DND-41 (cell line): Measurements from ENCODE around the gene UGT1A5.

Source experiments
- ATAC-seq: fragments of 200-7000 bp; cut with Tn5 transposase; 3 replicates; pipeline ENCODE4 v1.9.1; 2021; ENCODE audit warnings: low read depth; ENCODE audit not compliant: insufficient read depth
- DNase-seq: peaks from one replicate; pipeline ENCODE4 v3.0.0-alpha.2; 2020
- H2AFZ ChIP-seq: 2 replicates; pipeline ENCODE4 v1.6.0; 2012; ENCODE audit warnings: low read depth, low read length
- H3K27ac ChIP-seq: 2 replicates; pipeline ENCODE4 v1.5.1; 2012; ENCODE audit warnings: low read length, inconsistent platforms
- H3K27me3 ChIP-seq: fragments of 200-600 bp; sonication (generic); 2 replicates; pipeline ENCODE4 v1.6.0; 2012; ENCODE audit warnings: low read length, mild to moderate bottlenecking, inconsistent platforms; ENCODE audit not compliant: insufficient read depth, poor library complexity
- H3K36me3 ChIP-seq: 2 replicates; pipeline ENCODE4 v1.5.1; 2012; ENCODE audit warnings: low read length, inconsistent platforms; ENCODE audit not compliant: insufficient read depth
- H3K4me1 ChIP-seq: 2 replicates; pipeline ENCODE4 v1.5.1; 2012; ENCODE audit warnings: mild to moderate bottlenecking, low read length; ENCODE audit not compliant: insufficient read depth
- H3K4me2 ChIP-seq: 2 replicates; pipeline ENCODE4 v1.6.0; 2012; ENCODE audit warnings: mild to moderate bottlenecking, moderate library complexity, low read length, inconsistent platforms; ENCODE audit not compliant: insufficient read depth
- H3K4me3 ChIP-seq, 2 experiments: fragments of 200-600 bp in 1 of 2; shearing (Covaris generic) in 1 of 2; 2 replicates each; pipeline ENCODE4 v1.5.1; 2012 to 2016; ENCODE audit warnings: inconsistent platforms in 2 of 2, low read length in 2 of 2, mild to moderate bottlenecking in 2 of 2, low read depth in 1 of 2, moderate library complexity in 1 of 2
- H3K79me2 ChIP-seq: 2 replicates; pipeline ENCODE4 v1.6.0; 2012; ENCODE audit warnings: low read length, inconsistent platforms; ENCODE audit not compliant: insufficient read depth
- H3K9ac ChIP-seq: 2 replicates; pipeline ENCODE4 v1.6.0; 2012; ENCODE audit warnings: low read depth, mild to moderate bottlenecking, inconsistent platforms, low read length, moderate library complexity
- H3K9me3 ChIP-seq: 2 replicates; pipeline ENCODE4 v1.5.1; 2012; ENCODE audit warnings: low read length, moderate library complexity, mild to moderate bottlenecking, inconsistent platforms; ENCODE audit not compliant: insufficient read depth, severe bottlenecking
- H4K20me1 ChIP-seq: 2 replicates; pipeline ENCODE4 v1.6.0; 2012; ENCODE audit warnings: low read length; ENCODE audit not compliant: insufficient read depth
- EZH2 ChIP-seq: IDR thresholded peaks from 3 replicates; pipeline ENCODE4 v1.6.1; 2012; ENCODE audit warnings: borderline replicate concordance, low read depth, mild to moderate bottlenecking, moderate library complexity, low read length, inconsistent platforms; ENCODE audit not compliant: severe bottlenecking
- TF ChIP-seq, protein P1 (sequence below): IDR thresholded peaks from 2 replicates; pipeline ENCODE4 v1.5.1; 2012; ENCODE audit warnings: borderline replicate concordance, low read length, moderate library complexity, mild to moderate bottlenecking; ENCODE audit not compliant: poor library complexity, severe bottlenecking; ENCODE audit errors: extremely low read depth

The UGT1A5 gene

DNA sequence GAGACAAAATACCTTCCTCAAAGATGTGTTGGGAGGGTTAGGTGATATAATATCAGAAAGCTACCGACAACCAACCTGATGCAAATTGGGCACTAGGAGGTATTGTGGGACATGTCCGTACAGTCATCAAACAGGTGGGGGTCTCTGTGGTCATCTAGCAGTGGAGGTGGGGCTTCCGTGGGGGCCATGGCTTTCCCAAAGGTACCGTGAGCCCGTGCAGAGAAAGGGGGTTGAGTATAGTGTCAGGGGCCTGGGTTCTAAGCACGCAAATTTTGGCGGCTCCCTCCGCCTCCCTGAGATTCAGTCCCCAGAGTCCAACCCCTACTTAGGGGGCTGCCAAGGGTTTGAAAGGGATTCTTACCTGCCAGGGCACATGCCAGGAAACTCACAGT is 109.0 kb downstream of the UGT1A5 start:
- H3K4me2 ChIP-seq = no peak overlapping the region
- H3K79me2 ChIP-seq = no peaks in the 10 kb centered on the region
- H4K20me1 ChIP-seq = no peaks in the 10 kb centered on the region
- no peak overlapping the region for H2AFZ ChIP-seq
- no peaks in the 10 kb centered on the region for H3K4me1 ChIP-seq
- no peak overlapping the region for H3K27ac ChIP-seq
- H3K27me3 ChIP-seq = no peaks in the 10 kb centered on the region
- no peak overlapping the region for H3K9ac ChIP-seq
- TF ChIP-seq EZH2 = no peak
- TF ChIP-seq, protein P1, sequence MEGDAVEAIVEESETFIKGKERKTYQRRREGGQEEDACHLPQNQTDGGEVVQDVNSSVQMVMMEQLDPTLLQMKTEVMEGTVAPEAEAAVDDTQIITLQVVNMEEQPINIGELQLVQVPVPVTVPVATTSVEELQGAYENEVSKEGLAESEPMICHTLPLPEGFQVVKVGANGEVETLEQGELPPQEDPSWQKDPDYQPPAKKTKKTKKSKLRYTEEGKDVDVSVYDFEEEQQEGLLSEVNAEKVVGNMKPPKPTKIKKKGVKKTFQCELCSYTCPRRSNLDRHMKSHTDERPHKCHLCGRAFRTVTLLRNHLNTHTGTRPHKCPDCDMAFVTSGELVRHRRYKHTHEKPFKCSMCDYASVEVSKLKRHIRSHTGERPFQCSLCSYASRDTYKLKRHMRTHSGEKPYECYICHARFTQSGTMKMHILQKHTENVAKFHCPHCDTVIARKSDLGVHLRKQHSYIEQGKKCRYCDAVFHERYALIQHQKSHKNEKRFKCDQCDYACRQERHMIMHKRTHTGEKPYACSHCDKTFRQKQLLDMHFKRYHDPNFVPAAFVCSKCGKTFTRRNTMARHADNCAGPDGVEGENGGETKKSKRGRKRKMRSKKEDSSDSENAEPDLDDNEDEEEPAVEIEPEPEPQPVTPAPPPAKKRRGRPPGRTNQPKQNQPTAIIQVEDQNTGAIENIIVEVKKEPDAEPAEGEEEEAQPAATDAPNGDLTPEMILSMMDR = no peak
- H3K4me3 ChIP-seq = no peak overlapping the region
- H3K9me3 ChIP-seq = no peaks in the 10 kb centered on the region
- DNase-seq (no peak), ATAC-seq (no peak)
- no peaks in the 10 kb centered on the region for H3K36me3 ChIP-seq

DNA sequence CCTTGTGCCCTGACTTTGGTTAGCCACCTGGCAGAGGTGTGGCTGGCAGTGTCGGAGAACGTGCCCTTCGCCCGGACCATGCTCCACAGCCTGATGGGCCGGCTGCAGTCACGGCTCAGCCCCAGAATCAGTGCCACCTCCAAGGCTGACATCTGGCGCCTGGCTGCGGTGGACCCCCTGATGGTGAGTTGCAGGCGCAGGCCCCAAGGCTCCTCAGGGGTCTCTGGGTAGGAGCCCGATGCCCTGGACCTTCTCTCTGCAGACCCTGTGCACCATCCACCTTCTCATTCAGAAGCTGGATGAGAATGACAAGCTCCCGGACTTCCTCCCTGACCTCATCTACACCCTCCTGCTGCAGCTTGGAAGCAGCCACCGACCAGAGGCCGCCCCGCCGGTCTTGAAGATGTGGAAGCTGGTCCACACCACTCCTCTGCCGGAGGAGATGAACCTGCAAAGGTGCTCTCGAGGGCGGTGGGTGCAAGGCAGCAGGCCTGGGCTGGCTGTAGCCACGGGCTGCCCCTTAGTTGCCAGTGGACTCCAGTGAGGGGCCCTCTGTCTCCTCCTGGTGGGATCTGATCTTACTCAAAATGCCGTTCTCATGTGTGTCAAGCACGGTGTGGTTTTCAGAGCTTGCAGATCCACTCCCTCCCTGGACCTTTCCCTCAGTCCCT is 109.5 kb downstream of the UGT1A5 start:
- no peaks in the 10 kb centered on the region for H3K27me3 ChIP-seq
- DNase-seq (no peak), ATAC-seq (no peak)
- H3K9me3 ChIP-seq = no peaks in the 10 kb centered on the region
- no peak overlapping the region for H2AFZ ChIP-seq
- no peak overlapping the region for H3K27ac ChIP-seq
- no peak overlapping the region for H3K4me2 ChIP-seq
- no peaks in the 10 kb centered on the region for H3K4me1 ChIP-seq
- no peaks in the 10 kb centered on the region for H3K36me3 ChIP-seq
- no peak overlapping the region for H3K4me3 ChIP-seq
- H3K9ac ChIP-seq = no peak overlapping the region
- no peaks in the 10 kb centered on the region for H4K20me1 ChIP-seq
- TF ChIP-seq EZH2 = no peak
- TF ChIP-seq, protein P1 = no peak
- no peaks in the 10 kb centered on the region for H3K79me2 ChIP-seq
